Measurements from ENCODE around the gene DCAF10. TPM values are rescaled to one million over a fixed set of nuclear protein-coding genes. Genes with fewer than 3 reads are reported as not detected.
A peak's percentile ranks its signal among the peaks of the same experiment; 100 is the strongest.

DCAF10 gene
- total and polyA plus RNA-seq, 2 of the 13 experiments (the other 11 are each of a cell fraction or from before 2014, with no cell fraction given) = 9.2 to 20.3 TPM

DNA sequence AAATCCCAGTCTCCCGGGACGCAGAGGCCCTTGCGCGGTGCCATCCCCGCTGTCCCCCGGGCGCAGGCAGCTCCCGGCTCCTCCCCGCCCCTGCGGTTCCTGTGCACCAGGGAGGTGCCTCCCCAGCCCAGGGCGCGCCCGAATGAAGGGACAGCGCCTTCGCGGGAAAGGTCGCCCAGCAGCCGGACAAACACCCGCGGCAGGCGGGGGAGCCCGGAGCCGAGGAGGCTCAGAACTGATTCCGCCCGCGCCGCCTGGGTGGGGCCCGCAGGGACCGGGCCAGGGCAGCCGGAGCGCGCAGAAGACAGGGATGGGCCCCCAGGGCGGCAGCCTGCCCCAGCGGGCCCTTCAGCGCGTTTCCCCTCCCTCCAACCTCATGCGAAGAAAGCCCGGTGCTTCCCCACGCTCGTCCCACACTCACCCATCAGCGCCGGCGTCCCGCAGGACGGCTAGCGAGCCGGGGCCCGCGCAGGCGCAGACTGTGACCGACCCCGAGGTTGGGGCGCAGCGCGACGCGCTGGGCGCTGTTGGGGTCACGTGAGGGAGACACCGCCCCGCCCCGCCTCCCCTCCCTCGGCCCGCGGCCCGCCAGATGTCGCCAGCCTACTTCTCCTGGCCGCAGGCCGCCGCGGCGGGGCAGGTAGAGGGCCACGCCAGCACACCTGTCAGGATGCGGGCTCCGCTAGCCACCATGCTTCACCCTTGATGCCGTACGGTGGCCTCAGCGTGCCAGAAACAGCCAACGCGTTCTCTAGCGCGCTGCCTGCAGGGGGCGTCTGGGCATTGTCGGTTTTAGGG lies 103.2 kb downstream of the DCAF10 start, which contains the start of gene SLC25A51 (continued):
- TF ChIP-seq TSC22D2 (CRISPR knock-in tag; IDR thresholded peaks at IDR 0.05; ENCODE audit: borderline replicate concordance) = peak; percentile 95; the same call in 1 of the 2 replicates
- TF ChIP-seq THYN1 (CRISPR knock-in tag; IDR thresholded peaks at IDR 0.05; ENCODE audit: borderline replicate concordance, low read depth) = 0 out of 2 replicates have a peak, but pooled peaks have one; percentile 64
- no peak for TF ChIP-seq NBN (conservative IDR thresholded peaks at IDR 0.05)
- TF ChIP-seq KMT2B (CRISPR knock-in tag; IDR thresholded peaks at IDR 0.05) = peak; percentile 91
- TF ChIP-seq, protein P1, sequence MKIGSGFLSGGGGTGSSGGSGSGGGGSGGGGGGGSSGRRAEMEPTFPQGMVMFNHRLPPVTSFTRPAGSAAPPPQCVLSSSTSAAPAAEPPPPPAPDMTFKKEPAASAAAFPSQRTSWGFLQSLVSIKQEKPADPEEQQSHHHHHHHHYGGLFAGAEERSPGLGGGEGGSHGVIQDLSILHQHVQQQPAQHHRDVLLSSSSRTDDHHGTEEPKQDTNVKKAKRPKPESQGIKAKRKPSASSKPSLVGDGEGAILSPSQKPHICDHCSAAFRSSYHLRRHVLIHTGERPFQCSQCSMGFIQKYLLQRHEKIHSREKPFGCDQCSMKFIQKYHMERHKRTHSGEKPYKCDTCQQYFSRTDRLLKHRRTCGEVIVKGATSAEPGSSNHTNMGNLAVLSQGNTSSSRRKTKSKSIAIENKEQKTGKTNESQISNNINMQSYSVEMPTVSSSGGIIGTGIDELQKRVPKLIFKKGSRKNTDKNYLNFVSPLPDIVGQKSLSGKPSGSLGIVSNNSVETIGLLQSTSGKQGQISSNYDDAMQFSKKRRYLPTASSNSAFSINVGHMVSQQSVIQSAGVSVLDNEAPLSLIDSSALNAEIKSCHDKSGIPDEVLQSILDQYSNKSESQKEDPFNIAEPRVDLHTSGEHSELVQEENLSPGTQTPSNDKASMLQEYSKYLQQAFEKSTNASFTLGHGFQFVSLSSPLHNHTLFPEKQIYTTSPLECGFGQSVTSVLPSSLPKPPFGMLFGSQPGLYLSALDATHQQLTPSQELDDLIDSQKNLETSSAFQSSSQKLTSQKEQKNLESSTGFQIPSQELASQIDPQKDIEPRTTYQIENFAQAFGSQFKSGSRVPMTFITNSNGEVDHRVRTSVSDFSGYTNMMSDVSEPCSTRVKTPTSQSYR (CRISPR knock-in tag; IDR thresholded peaks at IDR 0.05; ENCODE audit: borderline replicate concordance) = peak; percentile 47; the same call in 1 of the 2 replicates
- TF ChIP-seq LCORL (IDR thresholded peaks at IDR 0.05) = no peak
- peak; percentile 92 for TF ChIP-seq LCORL (CRISPR knock-in tag; IDR thresholded peaks at IDR 0.05)
- peak; percentile 74; the same call in 1 of the 2 replicates for TF ChIP-seq ZSCAN25 (CRISPR knock-in tag; IDR thresholded peaks at IDR 0.05)
- TF ChIP-seq MBNL3 (CRISPR knock-in tag; conservative IDR thresholded peaks at IDR 0.05) = no peak
- TF ChIP-seq REXO4 (CRISPR knock-in tag; IDR thresholded peaks at IDR 0.05; ENCODE audit: borderline replicate concordance) = peak; percentile 8; the same call in 1 of the 2 replicates
- no peak for TF ChIP-seq NCOA5 (CRISPR knock-in tag; IDR thresholded peaks at IDR 0.05)
- TF ChIP-seq ZNF746 (CRISPR knock-in tag; IDR thresholded peaks at IDR 0.05) = no peak
- TF ChIP-seq RXRB (CRISPR knock-in tag; IDR thresholded peaks at IDR 0.05; ENCODE audit: borderline replicate concordance) = peak; percentile 67
- TF ChIP-seq, protein P2, sequence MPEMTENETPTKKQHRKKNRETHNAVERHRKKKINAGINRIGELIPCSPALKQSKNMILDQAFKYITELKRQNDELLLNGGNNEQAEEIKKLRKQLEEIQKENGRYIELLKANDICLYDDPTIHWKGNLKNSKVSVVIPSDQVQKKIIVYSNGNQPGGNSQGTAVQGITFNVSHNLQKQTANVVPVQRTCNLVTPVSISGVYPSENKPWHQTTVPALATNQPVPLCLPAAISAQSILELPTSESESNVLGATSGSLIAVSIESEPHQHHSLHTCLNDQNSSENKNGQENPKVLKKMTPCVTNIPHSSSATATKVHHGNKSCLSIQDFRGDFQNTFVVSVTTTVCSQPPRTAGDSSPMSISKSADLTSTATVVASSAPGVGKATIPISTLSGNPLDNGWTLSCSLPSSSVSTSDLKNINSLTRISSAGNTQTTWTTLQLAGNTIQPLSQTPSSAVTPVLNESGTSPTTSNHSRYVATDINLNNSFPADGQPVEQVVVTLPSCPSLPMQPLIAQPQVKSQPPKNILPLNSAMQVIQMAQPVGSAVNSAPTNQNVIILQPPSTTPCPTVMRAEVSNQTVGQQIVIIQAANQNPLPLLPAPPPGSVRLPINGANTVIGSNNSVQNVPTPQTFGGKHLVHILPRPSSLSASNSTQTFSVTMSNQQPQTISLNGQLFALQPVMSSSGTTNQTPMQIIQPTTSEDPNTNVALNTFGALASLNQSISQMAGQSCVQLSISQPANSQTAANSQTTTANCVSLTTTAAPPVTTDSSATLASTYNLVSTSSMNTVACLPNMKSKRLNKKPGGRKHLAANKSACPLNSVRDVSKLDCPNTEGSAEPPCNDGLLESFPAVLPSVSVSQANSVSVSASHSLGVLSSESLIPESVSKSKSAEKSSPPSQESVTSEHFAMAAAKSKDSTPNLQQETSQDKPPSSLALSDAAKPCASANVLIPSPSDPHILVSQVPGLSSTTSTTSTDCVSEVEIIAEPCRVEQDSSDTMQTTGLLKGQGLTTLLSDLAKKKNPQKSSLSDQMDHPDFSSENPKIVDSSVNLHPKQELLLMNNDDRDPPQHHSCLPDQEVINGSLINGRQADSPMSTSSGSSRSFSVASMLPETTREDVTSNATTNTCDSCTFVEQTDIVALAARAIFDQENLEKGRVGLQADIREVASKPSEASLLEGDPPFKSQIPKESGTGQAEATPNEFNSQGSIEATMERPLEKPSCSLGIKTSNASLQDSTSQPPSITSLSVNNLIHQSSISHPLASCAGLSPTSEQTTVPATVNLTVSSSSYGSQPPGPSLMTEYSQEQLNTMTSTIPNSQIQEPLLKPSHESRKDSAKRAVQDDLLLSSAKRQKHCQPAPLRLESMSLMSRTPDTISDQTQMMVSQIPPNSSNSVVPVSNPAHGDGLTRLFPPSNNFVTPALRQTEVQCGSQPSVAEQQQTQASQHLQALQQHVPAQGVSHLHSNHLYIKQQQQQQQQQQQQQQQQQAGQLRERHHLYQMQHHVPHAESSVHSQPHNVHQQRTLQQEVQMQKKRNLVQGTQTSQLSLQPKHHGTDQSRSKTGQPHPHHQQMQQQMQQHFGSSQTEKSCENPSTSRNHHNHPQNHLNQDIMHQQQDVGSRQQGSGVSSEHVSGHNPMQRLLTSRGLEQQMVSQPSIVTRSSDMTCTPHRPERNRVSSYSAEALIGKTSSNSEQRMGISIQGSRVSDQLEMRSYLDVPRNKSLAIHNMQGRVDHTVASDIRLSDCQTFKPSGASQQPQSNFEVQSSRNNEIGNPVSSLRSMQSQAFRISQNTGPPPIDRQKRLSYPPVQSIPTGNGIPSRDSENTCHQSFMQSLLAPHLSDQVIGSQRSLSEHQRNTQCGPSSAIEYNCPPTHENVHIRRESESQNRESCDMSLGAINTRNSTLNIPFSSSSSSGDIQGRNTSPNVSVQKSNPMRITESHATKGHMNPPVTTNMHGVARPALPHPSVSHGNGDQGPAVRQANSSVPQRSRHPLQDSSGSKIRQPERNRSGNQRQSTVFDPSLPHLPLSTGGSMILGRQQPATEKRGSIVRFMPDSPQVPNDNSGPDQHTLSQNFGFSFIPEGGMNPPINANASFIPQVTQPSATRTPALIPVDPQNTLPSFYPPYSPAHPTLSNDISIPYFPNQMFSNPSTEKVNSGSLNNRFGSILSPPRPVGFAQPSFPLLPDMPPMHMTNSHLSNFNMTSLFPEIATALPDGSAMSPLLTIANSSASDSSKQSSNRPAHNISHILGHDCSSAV (CRISPR knock-in tag; IDR thresholded peaks at IDR 0.05; ENCODE audit: borderline replicate concordance) = no peak
- TF ChIP-seq ZNF839 (CRISPR knock-in tag; IDR thresholded peaks at IDR 0.05; ENCODE audit: borderline replicate concordance) = peak; percentile 71; the same call in 1 of the 2 replicates
- TF ChIP-seq IRF2 (CRISPR knock-in tag; IDR thresholded peaks at IDR 0.05) = peak; percentile 95
- no peak for TF ChIP-seq CENPX (CRISPR knock-in tag; IDR thresholded peaks at IDR 0.05)

Measured in HepG2 (cell line).